A673 (cell line): ENCODE results near the gene AFF2. TPM values are rescaled to one million over a fixed set of nuclear protein-coding genes. Genes with fewer than 3 reads are reported as not detected.

Experiments
- BruUV-seq: library from RNA; stranded (reverse); fragments of 400-500 nt; replicated peaks from 2 replicates; lab custom pipeline; 2021; lab: Mats Ljungman, UMichigan
- CTCF ChIA-PET: fragments of 300-600 bp; sonication (Branson Sonifier 250); formaldehyde crosslinking; loops from one replicate; lab custom pipeline; 2022; ENCODE audit warnings: antibody characterized with exemption; lab: Charles Lee
- POLR2A ChIA-PET: fragments of 300-600 bp; sonication (Branson Sonifier 250); formaldehyde crosslinking; loops from one replicate; lab custom pipeline; 2022; ENCODE audit warnings: antibody characterized with exemption; ENCODE audit not compliant: low non-redundant PET; lab: Charles Lee
- DNase-seq: peaks from one replicate; pipeline ENCODE4 v3.0.0-alpha.2; 2015; ENCODE audit warnings: low spot score
- H3K27ac ChIP-seq: fragments of 200-600 bp; sonication (generic); 2 replicates; pipeline ENCODE4 v1.5.1; 2016; ENCODE audit warnings: mixed run types, low read depth, mild to moderate bottlenecking, mixed read lengths, antibody characterized with exemption, low read length; ENCODE audit not compliant: poor library complexity, severe bottlenecking
- H3K27me3 ChIP-seq: fragments of 200-600 bp; sonication (generic); replicated peaks from 2 replicates; pipeline ENCODE4 v1.6.1; 2017; ENCODE audit warnings: mixed run types, low read depth, mild to moderate bottlenecking, mixed read lengths, antibody characterized with exemption, low read length; ENCODE audit not compliant: insufficient read depth, poor library complexity
- H3K36me3 ChIP-seq: fragments of 200-600 bp; sonication (generic); 2 replicates; pipeline ENCODE4 v1.6.1; 2016; ENCODE audit warnings: mixed run types, mild to moderate bottlenecking, mixed read lengths, antibody characterized with exemption, low read length; ENCODE audit not compliant: insufficient read depth, poor library complexity, severe bottlenecking
- H3K4me1 ChIP-seq: fragments of 200-600 bp; sonication (generic); 2 replicates; pipeline ENCODE4 v1.6.1; 2017; ENCODE audit warnings: mixed run types, mild to moderate bottlenecking, mixed read lengths, antibody characterized with exemption, low read length; ENCODE audit not compliant: insufficient read depth, poor library complexity, severe bottlenecking
- H3K4me3 ChIP-seq: fragments of 200-600 bp; sonication (generic); 2 replicates; pipeline ENCODE4 v1.5.1; 2016; ENCODE audit warnings: low read depth, mixed run types, mild to moderate bottlenecking, mixed read lengths, low read length; ENCODE audit not compliant: poor library complexity, severe bottlenecking
- H3K9me3 ChIP-seq: fragments of 200-600 bp; sonication (generic); 2 replicates; pipeline ENCODE4 v1.6.1; 2016; ENCODE audit warnings: mixed run types, low read depth, mild to moderate bottlenecking, mixed read lengths, antibody characterized with exemption, low read length; ENCODE audit not compliant: poor library complexity, severe bottlenecking
- EZH2 ChIP-seq: fragments of 200-600 bp; sonication (generic); IDR thresholded peaks from 2 replicates; pipeline ENCODE4 v1.6.1; 2017; ENCODE audit warnings: borderline replicate concordance, low read depth, mild to moderate bottlenecking, mixed read lengths, antibody characterized with exemption, low read length; ENCODE audit not compliant: poor library complexity, severe bottlenecking
- intact Hi-C: fragments of 100-400 bp; cut with micrococcal nuclease; formaldehyde crosslinking; loops from one replicate; pipeline ENCODE4 v1.10.0; 2022; ENCODE audit not compliant: unreplicated experiment
- total RNA-seq: library from RNA; stranded (reverse); gene quantifications from 2 replicates; pipeline ENCODE4 v1.2.3, GENCODE V29; 2021
- TF ChIP-seq, protein P1 (sequence below): fragments of 300-800, 200-600 bp; sonication (generic); conservative IDR thresholded peaks from 2 replicates; pipeline ENCODE4 v1.5.1; 2017; ENCODE audit warnings: low read depth, mild to moderate bottlenecking, antibody characterized with exemption, low read length, moderate library complexity, mixed read lengths

Gene AFF2
- total RNA-seq, 1 experiment from 2014 or later: not detected

DNA sequence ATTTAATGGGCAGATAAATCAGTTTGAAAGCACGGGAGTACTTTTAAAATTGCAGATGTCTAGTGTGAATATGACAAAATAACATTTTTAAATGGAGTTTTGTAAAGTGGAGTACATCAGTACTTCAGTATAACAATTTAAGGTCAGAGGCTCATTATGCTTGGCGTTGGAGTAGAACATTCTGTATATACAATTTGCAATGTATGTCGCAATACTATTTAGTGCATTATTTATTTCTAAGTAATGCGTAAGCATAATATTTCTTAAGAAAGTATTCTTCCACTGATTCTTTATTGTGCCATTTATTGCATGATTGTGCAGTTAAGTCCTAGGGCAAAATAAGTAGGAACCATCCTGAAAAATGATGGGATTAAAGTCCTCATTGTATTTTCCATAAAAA, 461.6 kb downstream of the AFF2 start:
- BruUV-seq: no TSS peak
- intact Hi-C loops: no loop called here
- POLR2A ChIA-PET: no interaction called here

DNA sequence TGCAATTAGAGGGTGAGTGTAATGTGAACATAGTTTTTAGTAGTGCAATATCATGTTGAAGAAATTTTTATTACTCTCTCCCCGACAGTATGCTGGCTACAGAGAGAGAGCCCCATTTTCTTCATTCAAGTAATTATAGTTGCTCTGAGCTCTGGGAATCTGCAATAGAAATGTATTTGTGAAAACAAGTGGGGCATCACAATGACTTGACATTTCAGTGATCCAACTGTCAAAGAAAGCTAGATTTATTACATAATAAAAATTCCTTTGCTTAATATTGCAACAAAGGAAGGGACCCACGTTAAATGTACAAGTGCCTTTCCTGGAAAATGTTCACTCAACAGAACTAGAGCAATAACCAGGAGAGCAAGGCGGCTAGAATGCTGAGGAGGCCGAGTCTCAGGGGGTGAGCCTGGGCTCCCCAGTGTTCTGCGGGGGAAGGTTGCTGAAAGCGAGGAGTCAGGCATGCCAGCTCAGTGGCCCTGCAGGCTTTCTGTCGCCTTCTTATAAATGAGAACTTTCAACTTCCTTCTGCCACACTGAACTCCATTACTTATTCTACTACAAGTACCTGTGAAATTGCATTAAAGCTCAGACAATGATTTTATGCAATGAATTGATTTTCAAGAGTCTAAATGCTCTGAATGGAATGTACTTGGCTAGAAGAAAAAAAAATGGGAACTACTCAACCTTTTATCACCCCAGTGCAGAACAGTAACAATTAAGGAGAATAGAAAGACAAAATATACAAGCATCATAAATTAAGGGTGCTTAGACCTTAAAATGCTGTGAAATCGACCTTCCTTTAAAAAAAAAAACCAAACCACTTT, 476.4 kb downstream of the AFF2 start:
- Histone ChIP-seq H3K4me3 (no peak overlapping the region), H3K4me1 (no peaks in the 10 kb centered on the region), H3K27me3 (no peaks in the 10 kb centered on the region), H3K9me3 (no peaks in the 10 kb centered on the region), H3K27ac (no peak overlapping the region), H3K36me3 (no peaks in the 10 kb centered on the region)
- BruUV-seq: no TSS peak
- no peak for TF ChIP-seq EZH2
- TF ChIP-seq, protein P1, sequence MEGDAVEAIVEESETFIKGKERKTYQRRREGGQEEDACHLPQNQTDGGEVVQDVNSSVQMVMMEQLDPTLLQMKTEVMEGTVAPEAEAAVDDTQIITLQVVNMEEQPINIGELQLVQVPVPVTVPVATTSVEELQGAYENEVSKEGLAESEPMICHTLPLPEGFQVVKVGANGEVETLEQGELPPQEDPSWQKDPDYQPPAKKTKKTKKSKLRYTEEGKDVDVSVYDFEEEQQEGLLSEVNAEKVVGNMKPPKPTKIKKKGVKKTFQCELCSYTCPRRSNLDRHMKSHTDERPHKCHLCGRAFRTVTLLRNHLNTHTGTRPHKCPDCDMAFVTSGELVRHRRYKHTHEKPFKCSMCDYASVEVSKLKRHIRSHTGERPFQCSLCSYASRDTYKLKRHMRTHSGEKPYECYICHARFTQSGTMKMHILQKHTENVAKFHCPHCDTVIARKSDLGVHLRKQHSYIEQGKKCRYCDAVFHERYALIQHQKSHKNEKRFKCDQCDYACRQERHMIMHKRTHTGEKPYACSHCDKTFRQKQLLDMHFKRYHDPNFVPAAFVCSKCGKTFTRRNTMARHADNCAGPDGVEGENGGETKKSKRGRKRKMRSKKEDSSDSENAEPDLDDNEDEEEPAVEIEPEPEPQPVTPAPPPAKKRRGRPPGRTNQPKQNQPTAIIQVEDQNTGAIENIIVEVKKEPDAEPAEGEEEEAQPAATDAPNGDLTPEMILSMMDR: no peak
- POLR2A ChIA-PET: no interaction called here
- CTCF ChIA-PET: no interaction called here
- intact Hi-C loops: no loop called here
- peak; percentile 5 for DNase-seq

More for the DNA sequence above, 461.6 kb downstream of the AFF2 start:
- DNase-seq: no peak
- Histone ChIP-seq H3K4me3 (no peak overlapping the region), H3K27ac (no peak overlapping the region), H3K9me3 (no peaks in the 10 kb centered on the region), H3K4me1 (no peaks in the 10 kb centered on the region), H3K27me3 (no peaks in the 10 kb centered on the region), H3K36me3 (no peaks in the 10 kb centered on the region)
- CTCF ChIA-PET: no interaction called here
- TF ChIP-seq EZH2: no peak
- TF ChIP-seq, protein P1: no peak

DNA sequence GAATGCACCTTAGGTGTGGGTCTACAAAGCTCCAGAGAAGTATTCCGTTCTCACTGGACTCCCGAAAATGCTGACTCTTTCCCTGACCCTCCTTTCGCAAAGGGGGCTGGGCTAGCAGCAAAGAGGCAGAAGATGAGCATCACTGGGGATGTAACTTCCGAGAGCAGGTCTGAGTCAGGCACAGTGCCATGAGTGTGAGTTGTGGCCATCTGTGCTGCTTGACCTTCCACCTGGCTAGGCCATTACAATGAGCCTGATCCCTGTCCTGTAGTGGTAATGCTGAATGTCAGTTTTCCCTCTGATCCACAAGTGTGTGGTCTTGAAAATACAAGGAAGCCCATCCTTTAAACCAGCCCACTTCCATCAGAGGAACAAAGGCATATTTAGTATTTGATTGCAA, 479.4 kb downstream of the AFF2 start:
- no peak for DNase-seq
- TF ChIP-seq, protein P1: no peak
- TF ChIP-seq EZH2: no peak
- intact Hi-C loops: no loop called here
- no peak overlapping the region for H3K4me3 ChIP-seq
- CTCF ChIA-PET: no interaction called here
- H3K4me1 ChIP-seq: no peaks in the 10 kb centered on the region
- no peaks in the 10 kb centered on the region for H3K36me3 ChIP-seq
- POLR2A ChIA-PET: no interaction called here
- no peaks in the 10 kb centered on the region for H3K9me3 ChIP-seq
- H3K27ac ChIP-seq: no peak overlapping the region
- BruUV-seq: no TSS peak
- no peaks in the 10 kb centered on the region for H3K27me3 ChIP-seq
